Fibroblast of the aortic adventitia (primary cell): Measurements from ENCODE around the gene RIPOR1. TPM values are rescaled to one million over a fixed set of nuclear protein-coding genes. Genes with fewer than 3 reads are reported as not detected.
A peak's percentile ranks its signal among the peaks of the same experiment; 100 is the strongest.
"Not testable (repeated sequence)": the region's sequence is repeated elsewhere in the genome, so short reads cannot be mapped to it uniquely, and the experiment has no call there.

Experiments used
- DNase-seq: peaks from one replicate; pipeline ENCODE4 v3.0.0-alpha.2; 2010; ENCODE audit warnings: low read depth
- H3K4me3 ChIP-seq: 2 replicates; pipeline ENCODE4 v1.5.1; 2011; ENCODE audit warnings: low read depth, mild to moderate bottlenecking, control low read depth, low read length, moderate library complexity
- total RNA-seq: library from RNA; depleted of rRNA; stranded (reverse); fragments of >200 nt; gene quantifications from 2 replicates; pipeline ENCODE4 v1.2.3, GENCODE V29; 2012; ENCODE audit warnings: low replicate concordance
- TF ChIP-seq, protein P1 (sequence below): IDR thresholded peaks from 2 replicates; pipeline ENCODE4 v1.5.1; 2011; ENCODE audit warnings: mild to moderate bottlenecking, low read length, control low read depth, inconsistent platforms; ENCODE audit not compliant: insufficient read depth

The RIPOR1 gene
- total RNA-seq, 1 donor: 29.3 TPM

DNA sequence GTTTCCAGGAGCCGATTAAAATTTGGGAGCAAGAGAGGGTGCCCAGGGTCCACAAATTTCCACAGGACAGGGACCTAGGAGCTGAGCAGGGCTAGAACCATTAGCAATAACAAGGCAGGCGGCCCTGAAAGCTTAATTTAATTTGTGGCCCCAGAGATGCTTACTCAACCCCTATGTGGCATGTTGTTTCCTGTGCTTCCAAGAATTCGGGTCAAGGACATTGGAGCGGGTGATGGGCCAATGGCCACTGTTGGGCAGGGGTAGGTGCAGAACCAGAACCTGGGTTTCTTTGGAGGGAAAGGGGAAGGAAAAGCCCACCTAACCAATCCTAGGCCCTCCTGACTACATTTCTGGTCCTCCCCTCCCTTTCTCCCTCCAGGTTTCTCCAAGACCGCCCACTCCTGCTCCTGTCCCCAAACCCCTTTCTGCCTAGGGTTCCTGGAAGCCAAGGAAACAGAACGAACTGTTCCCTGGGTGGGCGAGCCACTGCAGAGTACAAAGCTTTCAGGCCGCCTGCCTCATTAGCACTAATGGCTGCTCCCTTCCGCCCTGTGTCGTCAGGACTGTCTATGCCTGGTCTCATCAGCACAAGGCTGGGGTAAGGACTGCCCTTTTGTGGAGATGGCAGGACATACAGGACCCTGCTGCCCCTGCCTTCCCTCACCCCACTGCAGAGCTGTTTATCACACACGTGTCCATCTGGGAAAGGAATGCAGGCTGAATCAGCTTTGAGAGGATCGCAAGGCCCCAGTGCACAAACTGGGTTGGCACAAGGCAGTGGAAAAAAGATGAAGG is 44.7 kb upstream of the RIPOR1 start:
- no peak overlapping the region for H3K4me3 ChIP-seq
- TF ChIP-seq, protein P1, sequence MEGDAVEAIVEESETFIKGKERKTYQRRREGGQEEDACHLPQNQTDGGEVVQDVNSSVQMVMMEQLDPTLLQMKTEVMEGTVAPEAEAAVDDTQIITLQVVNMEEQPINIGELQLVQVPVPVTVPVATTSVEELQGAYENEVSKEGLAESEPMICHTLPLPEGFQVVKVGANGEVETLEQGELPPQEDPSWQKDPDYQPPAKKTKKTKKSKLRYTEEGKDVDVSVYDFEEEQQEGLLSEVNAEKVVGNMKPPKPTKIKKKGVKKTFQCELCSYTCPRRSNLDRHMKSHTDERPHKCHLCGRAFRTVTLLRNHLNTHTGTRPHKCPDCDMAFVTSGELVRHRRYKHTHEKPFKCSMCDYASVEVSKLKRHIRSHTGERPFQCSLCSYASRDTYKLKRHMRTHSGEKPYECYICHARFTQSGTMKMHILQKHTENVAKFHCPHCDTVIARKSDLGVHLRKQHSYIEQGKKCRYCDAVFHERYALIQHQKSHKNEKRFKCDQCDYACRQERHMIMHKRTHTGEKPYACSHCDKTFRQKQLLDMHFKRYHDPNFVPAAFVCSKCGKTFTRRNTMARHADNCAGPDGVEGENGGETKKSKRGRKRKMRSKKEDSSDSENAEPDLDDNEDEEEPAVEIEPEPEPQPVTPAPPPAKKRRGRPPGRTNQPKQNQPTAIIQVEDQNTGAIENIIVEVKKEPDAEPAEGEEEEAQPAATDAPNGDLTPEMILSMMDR: no peak
- DNase-seq: no peak

DNA sequence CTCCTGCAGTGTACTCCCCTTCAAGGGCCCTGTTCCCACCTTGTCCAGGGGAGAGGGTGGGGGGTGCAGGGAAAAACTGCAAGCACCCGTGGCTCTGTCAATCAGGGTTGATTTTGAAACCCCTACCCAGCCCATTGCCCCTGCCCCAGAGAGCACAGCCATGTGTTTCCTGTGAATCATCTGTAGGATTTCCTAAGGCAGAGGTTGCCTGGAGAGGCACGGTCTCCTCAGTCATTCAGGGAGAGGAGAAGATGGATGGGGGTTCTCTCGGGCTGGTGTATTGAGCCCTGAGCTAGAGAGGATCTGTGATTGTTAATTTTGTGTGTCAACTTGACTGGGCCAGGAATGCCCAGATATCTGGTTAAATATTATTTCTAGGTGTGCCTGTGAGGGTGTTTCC is 41.8 kb upstream of the RIPOR1 start:
- no peak for DNase-seq
- TF ChIP-seq, protein P1: no peak
- H3K4me3 ChIP-seq: no peak overlapping the region

DNA sequence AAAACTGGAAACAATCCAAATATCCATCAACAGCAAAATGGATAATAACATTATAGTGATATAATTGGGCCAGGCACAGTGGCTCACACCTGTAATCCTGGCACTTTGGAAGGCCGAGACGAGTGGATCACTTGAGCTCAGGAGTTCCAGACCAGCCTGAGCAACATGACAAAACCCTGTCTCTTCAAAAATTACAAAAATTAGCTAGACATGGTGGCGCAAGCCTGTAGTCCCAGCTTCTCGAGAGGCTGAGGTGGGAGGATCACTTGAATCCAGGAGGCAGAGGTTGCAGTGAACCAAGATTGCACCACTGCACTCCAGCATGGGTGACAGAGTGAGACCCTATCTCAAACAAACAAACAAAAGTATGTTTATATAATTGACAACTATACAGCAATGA is 41.1 kb upstream of the RIPOR1 start:
- H3K4me3 ChIP-seq, DNase-seq: not testable (repeated sequence)

DNA sequence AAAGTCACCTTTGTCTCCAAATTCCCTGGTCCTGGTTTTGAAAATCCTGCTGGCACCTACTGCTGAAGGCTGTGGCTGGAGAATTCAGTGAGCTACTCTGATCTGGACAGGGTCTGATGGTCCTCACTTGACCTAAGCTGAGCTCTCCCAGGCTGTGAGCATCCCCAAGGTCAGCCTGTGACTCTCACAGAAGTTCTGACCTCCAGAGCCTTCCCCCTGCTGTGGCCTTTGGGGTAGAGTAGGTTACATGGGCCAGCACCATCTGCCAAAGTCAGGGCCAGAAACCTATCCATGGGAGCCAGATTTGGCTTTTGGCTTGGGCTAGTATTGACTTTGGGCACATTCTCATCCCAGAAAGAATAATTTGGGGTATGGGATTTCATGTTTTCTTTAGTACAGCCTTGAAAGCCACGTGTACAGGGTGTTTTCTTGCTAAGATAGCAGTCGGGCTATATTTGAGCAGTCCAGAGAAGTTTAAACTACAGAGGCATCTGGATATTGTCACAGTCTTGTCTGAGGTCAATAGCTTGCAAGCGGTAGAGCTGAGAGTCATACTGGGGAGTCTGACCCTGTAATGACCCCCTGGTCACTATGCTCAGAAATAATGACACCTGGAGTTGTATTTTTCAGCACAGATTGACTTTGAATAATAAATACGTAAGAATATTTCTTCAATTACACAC is 39.1 kb upstream of the RIPOR1 start:
- TF ChIP-seq, protein P1: no peak
- DNase-seq: peak; percentile 74
- H3K4me3 ChIP-seq: no peak overlapping the region

DNA sequence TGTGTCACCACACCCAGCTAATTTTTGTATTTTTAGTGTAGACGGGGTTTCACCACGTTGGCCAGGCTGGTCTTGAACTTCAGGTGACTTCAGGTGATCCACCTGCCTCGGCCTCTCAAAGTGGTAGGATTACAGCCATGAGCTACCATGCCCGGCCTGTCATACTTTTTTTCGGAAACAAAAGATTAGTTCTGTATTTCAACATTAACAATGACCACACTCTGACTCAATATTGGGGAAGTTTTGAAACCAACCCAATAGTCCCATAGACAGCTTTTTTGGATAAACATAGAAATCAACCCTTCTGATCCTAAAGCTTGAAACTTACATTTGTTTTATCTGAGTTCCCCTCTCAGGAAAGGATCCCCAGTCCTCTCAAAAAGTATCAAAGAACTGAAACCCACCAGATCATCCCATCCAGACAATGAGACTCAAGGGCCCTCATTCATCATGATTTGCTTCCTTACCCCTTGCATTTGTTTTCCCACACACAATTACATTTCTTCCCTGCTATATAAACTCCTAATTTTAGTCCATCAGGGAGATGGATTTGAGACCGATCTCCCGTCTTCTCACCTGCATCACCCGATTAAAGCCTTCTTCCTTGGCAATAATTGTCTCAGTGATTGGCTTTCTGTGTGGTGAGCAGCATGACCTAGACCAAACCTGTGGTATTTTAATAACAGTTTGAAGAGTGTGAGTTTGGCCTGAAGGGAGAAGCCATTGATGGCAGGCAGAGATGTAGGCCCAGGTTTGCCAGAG is 38.1 kb upstream of the RIPOR1 start:
- DNase-seq: peak; percentile 82
- TF ChIP-seq, protein P1: no peak
- H3K4me3 ChIP-seq: no peak overlapping the region

DNA sequence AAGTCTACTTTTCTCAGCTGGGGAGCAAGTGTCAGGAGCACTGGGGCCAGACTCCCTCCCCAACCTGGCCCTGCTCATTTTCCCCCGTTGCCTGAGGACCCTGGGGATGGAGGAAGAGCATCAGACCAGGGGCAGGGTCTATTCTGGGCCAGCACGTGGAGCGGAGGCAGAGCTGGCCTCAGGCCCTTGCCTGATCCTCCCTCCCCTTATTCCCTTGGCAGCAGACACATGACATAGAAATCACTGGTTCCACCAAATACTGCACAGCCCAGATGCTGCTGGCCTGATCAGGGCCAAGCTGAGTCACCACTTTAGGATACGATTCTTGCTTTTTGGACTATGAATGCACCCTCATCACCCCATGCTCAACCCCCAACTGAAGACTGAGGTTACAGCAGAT is 29.5 kb upstream of the RIPOR1 start:
- TF ChIP-seq, protein P1: no peak
- no peak overlapping the region for H3K4me3 ChIP-seq
- peak; percentile 85 for DNase-seq
